Heart right ventricle (tissue), 16 donors: ENCODE data around the gene DAG1. TPM values are rescaled to one million over a fixed set of nuclear protein-coding genes. Genes with fewer than 3 reads are reported as not detected.

ENCODE experiments used
- ATAC-seq, 8 donors: fragments of 200-7000 bp; cut with Tn5 transposase; one replicate each; pipeline ENCODE4 v1.9.1; 2020; ENCODE audit warnings: mild to moderate bottlenecking in 8 of 8, moderate library complexity in 8 of 8, moderate number of reproducible peaks in 1 of 8
- DNase-seq, 2 donors: peaks; one replicate each; pipeline ENCODE4 v3.0.0-alpha.2; 2020
- H3K27ac ChIP-seq, 10 donors: fragments of 200-600 bp; sonication (generic) in 2 of 10; one replicate each; pipeline versions ENCODE4 v1.5.0 to v1.8.0; 2020 to 2022; ENCODE audit warnings: mild to moderate bottlenecking in 3 of 10
- H3K27me3 ChIP-seq, 7 donors: fragments of 200-600 bp; one replicate each; pipeline ENCODE4 v1.8.0; 2021 to 2022; ENCODE audit warnings: mild to moderate bottlenecking in 2 of 7
- H3K36me3 ChIP-seq, 9 donors: fragments of 200-600 bp; sonication (generic) in 1 of 9; one replicate each; pipeline versions ENCODE4 v1.5.0 to v1.8.0; 2020 to 2022; ENCODE audit warnings: mild to moderate bottlenecking in 2 of 9
- H3K4me1 ChIP-seq, 9 donors: fragments of 200-600 bp; sonication (generic) in 1 of 9; one replicate each; pipeline versions ENCODE4 v1.5.0 to v1.8.0; 2020 to 2022; ENCODE audit warnings: mild to moderate bottlenecking in 4 of 9
- H3K4me3 ChIP-seq, 10 donors: fragments of 200-600 bp; sonication (generic) in 2 of 10; one replicate each; pipeline versions ENCODE4 v1.5.0 to v1.8.0; 2020 to 2022; ENCODE audit warnings: mild to moderate bottlenecking in 7 of 10, moderate library complexity in 2 of 10
- H3K9me3 ChIP-seq, 11 donors: fragments of 200-600 bp in 10 of 11; sonication (generic) in 2 of 11; one replicate each; pipeline versions ENCODE4 v1.5.0 to v1.8.0; 2013 to 2022; ENCODE audit warnings: mild to moderate bottlenecking in 2 of 11, control low read depth in 1 of 11, moderate library complexity in 1 of 11
- WGBS, 2 donors: extraction: QIAGEN DNeasy Blood & Tissue Kit; methylation state at CpG; one replicate each; pipeline ENCODE4 v1.1.7; 2013; ENCODE audit warnings: inconsistent platforms in 1 of 2; 5-methylcytosine and 5-hydroxymethylcytosine counted together
- intact Hi-C, 10 donors: fragments of 100-400 bp; cut with DNase I; formaldehyde crosslinking; loops; one replicate each; pipeline versions ENCODE4 v1.11.1 to v1.14.2; 2022
- polyA plus RNA-seq, 2 donors: library from polyadenylated mRNA; stranded (reverse); fragments of 200-250 nt; gene quantifications; one replicate each; pipeline ENCODE4 v1.2.3, GENCODE V29; 2013
- total RNA-seq, 10 donors: library from RNA; stranded (reverse); fragmentation: NEBNext Ultra II Directional in 3 of 10; extraction: Animal tissue kit (Norgen Biotek cat#: 25700) in 3 of 10; gene quantifications; one replicate each; pipeline versions ENCODE4 v1.2.1 to v1.2.4, GENCODE V29; 2021 to 2023
- TF ChIP-seq, protein P1 (sequence below), 9 donors: fragments of 200-600 bp; sonication (generic) in 2 of 9; IDR thresholded peaks; one replicate each; pipeline versions ENCODE4 v1.5.0 to v1.8.0; 2021 to 2022; ENCODE audit warnings: antibody characterized with exemption in 9 of 9, mild to moderate bottlenecking in 5 of 9, moderate library complexity in 1 of 9
- donor health status: Arrhythmogenic right ventricular cardiomyopathy.
- donor health status: ischemic (EF 13 %, LVEDD 7.1; RV severe dilation, severe dysfunction).
- donor health status: healthy with polysubstance abuse.
- donor health status: DM: no; HTN: yes; CAD: no.
- donor health status: DM: no; HTN: no; CAD: no.
- donor health status: ischemic (EF 25% LVEDD 6.9; RV normal size, moderate dysfunction).
- donor health status: ischemic (EF 25% LVEDD 5.7; RV mildly dilated, moderate dysfunction).
- donor health status: healthy.
- donor health status: DM: yes; HTN: yes; CAD: no.
- donor health status: Ischemic cardiomyopathy.
- donor health status: ischemic (EF 35%, LVEDD 5.7; RV mildly dilated, moderate dysfunction).
- donor health status: nonischemic (EF 11% LVEDD 7.7; RV severe dilation, severe dysfunction).
- donor health status: DM: yes; HTN: yes; CAD: no.
- donor health status: PGD.
- donor health status: ischemic (EF 29% LVEDD 5.4; RV normal size, mild dysfunction).
- donor health status: nonischemic (EF 23%, LVEDD 6.1; RV moderate dilation, normal function).

The DAG1 gene
- total and polyA plus RNA-seq, 12 donors = 37.7 to 173 (median 135) TPM

DNA sequence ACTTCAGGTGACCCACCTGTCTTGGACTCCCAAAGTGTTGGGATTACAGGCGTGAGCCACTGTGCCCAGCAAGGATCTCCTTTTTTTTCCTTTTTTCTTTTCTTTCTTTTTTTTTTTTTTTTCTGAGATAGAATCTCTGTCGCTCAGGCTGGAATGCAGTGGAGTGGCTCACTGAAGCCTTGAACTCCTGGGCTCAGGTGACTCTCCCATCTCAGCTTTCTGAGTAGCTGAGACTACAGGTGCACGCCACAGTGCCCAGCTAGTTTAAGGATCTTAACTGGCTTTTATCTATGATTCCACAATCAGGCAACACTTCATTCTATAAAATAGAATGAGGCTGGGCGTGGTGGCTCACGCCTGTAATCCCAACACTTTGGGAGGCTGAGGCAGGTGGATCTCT is 24.7 kb upstream of the DAG1 start:
- H3K27ac ChIP-seq = peak overlapping the region in 1 of 10 donors; percentile 86
- WGBS, 2 donors = 96 to 98% methylated on average over 5 of the region's 5 CpGs

DNA sequence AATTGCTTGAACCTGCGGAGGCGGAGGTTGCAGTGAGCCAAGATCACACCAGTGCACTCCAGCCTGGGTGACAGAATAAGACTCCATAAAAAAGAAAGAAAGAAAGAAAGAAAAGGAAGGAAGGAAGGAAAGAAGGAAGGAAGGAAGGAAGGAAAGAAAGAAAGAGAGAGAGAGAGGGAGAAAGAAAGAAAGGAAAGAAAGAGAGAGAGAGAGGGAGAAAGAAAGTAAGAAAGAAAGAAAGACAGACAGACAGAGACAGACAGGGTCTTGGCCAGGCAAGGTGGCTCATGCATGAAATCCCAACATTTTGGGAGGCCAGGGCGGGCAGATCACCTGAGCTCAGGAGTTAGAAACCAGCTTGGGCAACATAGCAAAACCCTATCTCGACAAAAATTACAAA is 16.4 kb upstream of the DAG1 start:
- intact Hi-C loops = loop anchor here in 1 of 10 donors (5.0 kb wide), 1 partner anchor 466 kb away; no protein-coding TSS in a partner anchor
- no peak for DNase-seq
- H3K27me3 ChIP-seq = no peaks in the 10 kb centered on the region
- no peaks in the 10 kb centered on the region for H3K9me3 ChIP-seq
- WGBS, 2 donors = 96% methylated on average over 4 of the region's 4 CpGs
- TF ChIP-seq, protein P1, sequence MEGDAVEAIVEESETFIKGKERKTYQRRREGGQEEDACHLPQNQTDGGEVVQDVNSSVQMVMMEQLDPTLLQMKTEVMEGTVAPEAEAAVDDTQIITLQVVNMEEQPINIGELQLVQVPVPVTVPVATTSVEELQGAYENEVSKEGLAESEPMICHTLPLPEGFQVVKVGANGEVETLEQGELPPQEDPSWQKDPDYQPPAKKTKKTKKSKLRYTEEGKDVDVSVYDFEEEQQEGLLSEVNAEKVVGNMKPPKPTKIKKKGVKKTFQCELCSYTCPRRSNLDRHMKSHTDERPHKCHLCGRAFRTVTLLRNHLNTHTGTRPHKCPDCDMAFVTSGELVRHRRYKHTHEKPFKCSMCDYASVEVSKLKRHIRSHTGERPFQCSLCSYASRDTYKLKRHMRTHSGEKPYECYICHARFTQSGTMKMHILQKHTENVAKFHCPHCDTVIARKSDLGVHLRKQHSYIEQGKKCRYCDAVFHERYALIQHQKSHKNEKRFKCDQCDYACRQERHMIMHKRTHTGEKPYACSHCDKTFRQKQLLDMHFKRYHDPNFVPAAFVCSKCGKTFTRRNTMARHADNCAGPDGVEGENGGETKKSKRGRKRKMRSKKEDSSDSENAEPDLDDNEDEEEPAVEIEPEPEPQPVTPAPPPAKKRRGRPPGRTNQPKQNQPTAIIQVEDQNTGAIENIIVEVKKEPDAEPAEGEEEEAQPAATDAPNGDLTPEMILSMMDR (IDR thresholded peaks at IDR 0.05) = no peak
- H3K4me1 ChIP-seq = peaks cover 9 to 33% (median 20%) of the 10 kb centered on the region in 9 donors
- H3K36me3 ChIP-seq = no peaks in the 10 kb centered on the region
- ATAC-seq = no peak
- H3K4me3 ChIP-seq = no peak overlapping the region
- H3K27ac ChIP-seq = no peak overlapping the region

More for the DNA sequence above, 24.7 kb upstream of the DAG1 start:
- no peaks in the 10 kb centered on the region for H3K36me3 ChIP-seq
- peaks cover 0 to 35% (median 14%) of the 10 kb centered on the region in 9 donors for H3K4me1 ChIP-seq
- no peak overlapping the region for H3K4me3 ChIP-seq
- DNase-seq (no peak), ATAC-seq (no peak)
- no peaks in the 10 kb centered on the region for H3K27me3 ChIP-seq
- H3K9me3 ChIP-seq = no peaks in the 10 kb centered on the region
- intact Hi-C loops = loop anchor here in 9 of 10 donors (5.0 to 10.0 kb wide), 9 partner anchors 101 to 458 kb away; partner anchors contain the start of genes KLHDC8B (in 5 of the 9), USP4 (in 5 of the 9) and QARS1 (in 1 of the 9)
- TF ChIP-seq, protein P1 (IDR thresholded peaks at IDR 0.05) = no peak

DNA sequence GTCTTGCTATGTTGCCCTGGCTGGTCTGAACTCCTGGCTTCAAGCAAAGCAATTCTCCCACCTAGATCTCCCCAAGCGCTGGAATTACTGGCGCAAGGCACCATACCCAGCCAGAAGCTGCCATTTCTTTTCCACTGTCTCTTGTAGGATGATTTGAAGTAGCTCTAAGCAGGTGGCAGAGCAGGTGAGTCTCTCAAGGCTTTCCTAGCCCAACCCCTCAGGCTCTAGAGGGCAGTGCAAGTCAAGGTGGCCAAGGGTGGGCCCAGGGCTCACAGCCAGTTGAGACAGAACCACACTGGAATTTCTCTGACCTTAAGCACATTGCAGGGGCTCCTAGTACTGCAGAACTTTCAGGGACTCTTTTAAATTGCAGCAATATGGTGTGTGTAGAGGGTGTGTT is 15.6 kb upstream of the DAG1 start:
- ATAC-seq = peak in 6 of 8 donors; percentile 34 to 75 (median 65)
- Histone ChIP-seq H3K4me1 (peaks cover 9 to 38% (median 19%) of the 10 kb centered on the region in 9 donors), H3K27ac (peak overlapping the region in 8 of 10 donors; percentile 7 to 76 (median 54)), H3K27me3 (no peaks in the 10 kb centered on the region), H3K9me3 (no peaks in the 10 kb centered on the region), H3K36me3 (no peaks in the 10 kb centered on the region), H3K4me3 (no peak overlapping the region)
- intact Hi-C loops = loop anchor here in 1 of 10 donors (5.0 kb wide), 1 partner anchor 467 kb away; no protein-coding TSS in a partner anchor
- WGBS, 2 donors = 64 to 78% methylated on average over 2 of the region's 2 CpGs
- TF ChIP-seq, protein P1 (IDR thresholded peaks at IDR 0.05) = peak in 8 of 9 donors; percentile 19 to 57 (median 38)
- no peak for DNase-seq

DNA sequence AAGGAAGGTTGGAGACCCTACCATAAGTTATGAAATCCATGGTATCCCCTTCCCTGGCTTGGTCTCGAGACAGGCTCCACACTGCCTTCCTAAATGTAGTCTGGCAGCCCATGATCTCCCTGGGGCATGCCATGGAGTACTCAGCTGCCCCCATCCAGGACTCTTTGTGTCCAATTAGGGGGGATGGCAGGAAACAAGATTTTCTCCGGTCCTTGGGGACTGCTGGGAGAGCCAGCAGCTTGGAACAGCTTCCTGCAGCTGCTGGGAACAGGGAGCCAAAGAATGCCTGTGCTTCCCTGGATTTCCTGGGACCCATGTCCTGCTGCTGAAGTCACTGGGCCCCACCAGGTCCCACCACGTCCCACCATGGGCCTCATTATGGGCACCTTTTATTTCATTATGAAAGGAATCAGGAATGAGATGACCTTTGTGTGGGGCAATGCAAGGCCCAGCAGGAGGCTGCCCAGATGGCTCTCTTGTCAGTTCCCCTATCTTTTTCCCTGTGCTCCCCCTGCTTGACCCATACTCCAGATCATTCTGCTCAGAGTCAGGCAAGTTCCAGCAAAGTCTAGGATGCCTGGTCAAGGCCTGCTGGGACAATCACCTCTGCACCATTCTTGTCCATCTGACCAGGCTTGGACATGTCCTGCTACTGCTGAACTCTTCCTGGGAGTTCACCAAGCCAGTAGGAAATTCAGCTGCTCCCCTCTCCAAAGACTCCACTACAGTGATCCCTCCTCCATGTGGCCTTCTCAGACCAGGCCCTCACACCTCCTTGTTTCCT is 15.0 kb upstream of the DAG1 start:
- TF ChIP-seq, protein P1 (IDR thresholded peaks at IDR 0.05) = no peak
- Histone ChIP-seq H3K4me3 (no peak overlapping the region), H3K27ac (peak overlapping the region in 8 of 10 donors; percentile 7 to 76 (median 54)), H3K36me3 (no peaks in the 10 kb centered on the region), H3K27me3 (no peaks in the 10 kb centered on the region), H3K4me1 (peaks cover 9 to 40% (median 19%) of the 10 kb centered on the region in 9 donors), H3K9me3 (no peaks in the 10 kb centered on the region)
- WGBS, 2 donors = 35 to 41% methylated on average over 3 of the region's 3 CpGs
- intact Hi-C loops = loop anchor here in 2 of 10 donors (5.0 kb wide), 2 partner anchors 217 to 468 kb away; partner anchors contain the start of gene APEH (in 1 of the 2)
- peak; percentile 21 to 33 for DNase-seq
- ATAC-seq = peak; percentile 32 to 81 (median 57)
